HepG2 (cell line): ENCODE measurements around the gene IRAK3. TPM values are rescaled to one million over a fixed set of nuclear protein-coding genes. Genes with fewer than 3 reads are reported as not detected.

ENCODE experiments used
- BRD4 ChIP-seq: sonication (generic); formaldehyde crosslinking; IDR thresholded peaks from 2 replicates; pipeline ENCODE4 v1.4.0; 2020; ENCODE audit warnings: missing genetic modification reagents
- ELF1 ChIP-seq: sonication (generic); formaldehyde crosslinking; IDR thresholded peaks from 2 replicates; pipeline ENCODE4 v1.4.0; 2020; ENCODE audit warnings: missing genetic modification reagents
- ELF4 ChIP-seq: sonication (generic); formaldehyde crosslinking; IDR thresholded peaks from 2 replicates; pipeline ENCODE4 v1.5.0; 2020; ENCODE audit warnings: missing genetic modification reagents, mild to moderate bottlenecking, moderate library complexity, borderline replicate concordance
- FOXO1 ChIP-seq: sonication (generic); formaldehyde crosslinking; IDR thresholded peaks from 2 replicates; pipeline ENCODE4 v1.4.0; 2020; ENCODE audit warnings: missing genetic modification reagents
- KAT8 ChIP-seq: IDR thresholded peaks from 2 replicates; pipeline ENCODE4 v1.6.1; 2016; ENCODE audit warnings: missing genetic modification reagents, missing compliant biosample characterization
- MTA1 ChIP-seq: sonication (generic); formaldehyde crosslinking; IDR thresholded peaks from 2 replicates; pipeline ENCODE4 v1.4.0; 2020; ENCODE audit warnings: missing genetic modification reagents, mild to moderate bottlenecking, borderline replicate concordance
- MYC ChIP-seq: sonication (generic); formaldehyde crosslinking; IDR thresholded peaks from 2 replicates; pipeline ENCODE4 v1.9.0; 2021; ENCODE audit warnings: missing genetic modification reagents, borderline replicate concordance
- NCOA2 ChIP-seq: sonication (generic); formaldehyde crosslinking; IDR thresholded peaks from 2 replicates; pipeline ENCODE4 v1.8.0; 2022; ENCODE audit warnings: inconsistent platforms
- NFKB2 ChIP-seq: sonication (generic); formaldehyde crosslinking; IDR thresholded peaks from 2 replicates; pipeline ENCODE4 v1.4.0; 2020; ENCODE audit warnings: missing genetic modification reagents, borderline replicate concordance
- NKX3-1 ChIP-seq: sonication (generic); formaldehyde crosslinking; IDR thresholded peaks from 2 replicates; pipeline ENCODE4 v1.5.0; 2020; ENCODE audit warnings: missing genetic modification reagents
- POGZ ChIP-seq: sonication (generic); formaldehyde crosslinking; IDR thresholded peaks from 2 replicates; pipeline ENCODE4 v1.4.0; 2020; ENCODE audit warnings: mild to moderate bottlenecking, missing genetic modification reagents
- TOPORS ChIP-seq: sonication (generic); formaldehyde crosslinking; IDR thresholded peaks from 2 replicates; pipeline ENCODE4 v1.8.0; 2023; ENCODE audit warnings: mild to moderate bottlenecking, missing genetic modification reagents
- ZFP36L1 ChIP-seq: sonication (generic); formaldehyde crosslinking; IDR thresholded peaks from 2 replicates; pipeline ENCODE4 v1.8.0; 2022; ENCODE audit warnings: mild to moderate bottlenecking, missing genetic modification reagents, moderate library complexity
- ZFY ChIP-seq: sonication (generic); formaldehyde crosslinking; IDR thresholded peaks from 2 replicates; pipeline ENCODE4 v1.4.0; 2020; ENCODE audit warnings: missing genetic modification reagents
- ZNF766 ChIP-seq: sonication (generic); formaldehyde crosslinking; IDR thresholded peaks from 2 replicates; pipeline ENCODE4 v1.5.0; 2020; ENCODE audit warnings: missing genetic modification reagents, borderline replicate concordance
- ZNF83 ChIP-seq: sonication (generic); formaldehyde crosslinking; IDR thresholded peaks from 2 replicates; pipeline ENCODE4 v1.4.0; 2020; ENCODE audit warnings: missing genetic modification reagents, mild to moderate bottlenecking, borderline replicate concordance
- ZSCAN31 ChIP-seq: sonication (generic); formaldehyde crosslinking; IDR thresholded peaks from 2 replicates; pipeline ENCODE4 v1.5.0; 2020; ENCODE audit warnings: low read depth, mild to moderate bottlenecking, missing genetic modification reagents
- polyA plus RNA-seq, 8 experiments: library from polyadenylated mRNA; depleted of rRNA in 3 of 8; stranded (reverse) in 7 of 8; unstranded in 1 of 8; fragments of >200 nt; fragmentation: Illumina TruSeq in 4 of 8; extraction: Trizol in 4 of 8; gene quantifications; 2 replicates each; pipeline versions ENCODE4 v1.2.1 to v1.2.3, GENCODE V29; 2011 to 2016; ENCODE audit warnings: low read depth in 4 of 8, missing spikeins in 1 of 8, mixed read lengths in 1 of 8; ENCODE audit not compliant: insufficient read depth in 1 of 8
- total RNA-seq, 5 experiments: library from RNA; depleted of rRNA; stranded (reverse); fragments of >200 nt; fragmentation: Illumina TruSeq; extraction: Trizol; gene quantifications; 2 replicates each; pipeline ENCODE4 v1.2.3, GENCODE V29; 2016; ENCODE audit warnings: low read depth in 1 of 5
- TF ChIP-seq, protein P1 (sequence below): sonication (generic); formaldehyde crosslinking; IDR thresholded peaks from 2 replicates; pipeline ENCODE4 v1.4.0; 2020; ENCODE audit warnings: missing genetic modification reagents, borderline replicate concordance
- TF ChIP-seq, protein P2 (sequence below): sonication (generic); IDR thresholded peaks from 2 replicates; pipeline ENCODE4 v1.6.1; 2016; ENCODE audit warnings: low read depth, borderline replicate concordance
- TF ChIP-seq, protein P3 (sequence below): IDR thresholded peaks from 2 replicates; pipeline ENCODE4 v1.6.1; 2018; ENCODE audit warnings: missing genetic modification reagents, mild to moderate bottlenecking, missing compliant biosample characterization

IRAK3 gene
- total and polyA plus RNA-seq, 2 of the 13 experiments (the other 11 are each of a cell fraction or from before 2014, with no cell fraction given): 0.01 TPM; not detected in 1

DNA sequence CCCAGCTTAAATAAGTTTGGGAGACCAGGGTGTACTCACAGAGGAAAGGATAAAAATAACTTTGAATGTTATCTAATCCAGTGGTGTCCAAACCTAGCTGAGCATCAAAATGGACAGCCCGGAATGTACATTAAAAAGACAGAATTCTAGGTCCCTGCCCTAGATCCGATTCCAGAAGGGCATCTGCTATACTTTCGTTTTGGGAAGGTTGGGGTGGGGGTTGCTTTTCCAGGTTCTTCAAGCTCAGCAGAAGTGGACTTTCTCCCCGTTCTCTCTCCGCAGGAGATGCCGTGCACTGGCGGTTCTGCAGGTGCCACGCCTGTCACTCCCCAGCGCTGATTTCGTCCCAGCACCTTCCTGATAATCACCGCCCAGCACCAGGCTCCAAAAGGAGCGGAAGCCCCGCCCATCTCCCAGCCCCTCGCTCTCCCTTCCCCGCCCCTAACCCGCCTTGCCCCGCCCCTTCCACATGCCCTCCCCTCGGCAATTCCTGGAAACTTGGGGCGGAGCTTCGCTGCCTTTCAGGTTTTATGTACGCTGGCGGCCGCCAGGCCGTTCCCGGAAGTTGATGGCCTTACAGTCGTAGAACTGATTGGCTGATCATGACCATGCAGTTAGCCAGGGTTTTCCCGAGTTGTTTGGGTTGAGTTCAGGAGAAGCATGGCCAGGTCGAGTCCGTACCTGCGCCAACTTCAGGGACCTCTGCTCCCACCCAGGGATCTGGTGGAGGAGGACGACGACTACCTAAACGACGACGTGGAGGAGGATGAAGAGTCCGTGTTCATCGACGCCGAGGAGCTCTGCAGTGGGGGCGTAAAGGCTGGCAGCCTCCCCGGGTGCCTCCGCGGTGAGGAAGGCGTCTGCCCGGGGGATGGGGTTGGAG lies 113.2 kb downstream of the IRAK3 start, which contains the start of gene HELB (continued):
- TF ChIP-seq, protein P1, sequence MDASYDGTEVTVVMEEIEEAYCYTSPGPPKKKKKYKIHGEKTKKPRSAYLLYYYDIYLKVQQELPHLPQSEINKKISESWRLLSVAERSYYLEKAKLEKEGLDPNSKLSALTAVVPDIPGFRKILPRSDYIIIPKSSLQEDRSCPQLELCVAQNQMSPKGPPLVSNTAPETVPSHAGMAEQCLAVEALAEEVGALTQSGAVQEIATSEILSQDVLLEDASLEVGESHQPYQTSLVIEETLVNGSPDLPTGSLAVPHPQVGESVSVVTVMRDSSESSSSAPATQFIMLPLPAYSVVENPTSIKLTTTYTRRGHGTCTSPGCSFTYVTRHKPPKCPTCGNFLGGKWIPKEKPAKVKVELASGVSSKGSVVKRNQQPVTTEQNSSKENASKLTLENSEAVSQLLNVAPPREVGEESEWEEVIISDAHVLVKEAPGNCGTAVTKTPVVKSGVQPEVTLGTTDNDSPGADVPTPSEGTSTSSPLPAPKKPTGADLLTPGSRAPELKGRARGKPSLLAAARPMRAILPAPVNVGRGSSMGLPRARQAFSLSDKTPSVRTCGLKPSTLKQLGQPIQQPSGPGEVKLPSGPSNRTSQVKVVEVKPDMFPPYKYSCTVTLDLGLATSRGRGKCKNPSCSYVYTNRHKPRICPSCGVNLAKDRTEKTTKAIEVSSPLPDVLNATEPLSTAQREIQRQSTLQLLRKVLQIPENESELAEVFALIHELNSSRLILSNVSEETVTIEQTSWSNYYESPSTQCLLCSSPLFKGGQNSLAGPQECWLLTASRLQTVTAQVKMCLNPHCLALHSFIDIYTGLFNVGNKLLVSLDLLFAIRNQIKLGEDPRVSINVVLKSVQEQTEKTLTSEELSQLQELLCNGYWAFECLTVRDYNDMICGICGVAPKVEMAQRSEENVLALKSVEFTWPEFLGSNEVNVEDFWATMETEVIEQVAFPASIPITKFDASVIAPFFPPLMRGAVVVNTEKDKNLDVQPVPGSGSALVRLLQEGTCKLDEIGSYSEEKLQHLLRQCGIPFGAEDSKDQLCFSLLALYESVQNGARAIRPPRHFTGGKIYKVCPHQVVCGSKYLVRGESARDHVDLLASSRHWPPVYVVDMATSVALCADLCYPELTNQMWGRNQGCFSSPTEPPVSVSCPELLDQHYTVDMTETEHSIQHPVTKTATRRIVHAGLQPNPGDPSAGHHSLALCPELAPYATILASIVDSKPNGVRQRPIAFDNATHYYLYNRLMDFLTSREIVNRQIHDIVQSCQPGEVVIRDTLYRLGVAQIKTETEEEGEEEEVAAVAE (CRISPR knock-in tag): peak; percentile 66; the same call in 1 of the 2 replicates
- TF ChIP-seq ZNF83 (peak; percentile 20; the same call in 1 of the 2 replicates), KAT8 (CRISPR knock-in tag) (peak; percentile 83), NCOA2 (CRISPR knock-in tag) (peak; percentile 40; the same call in 1 of the 2 replicates), MYC (CRISPR knock-in tag) (peak; percentile 81), MTA1 (CRISPR knock-in tag) (0 out of 2 replicates have a peak, but pooled peaks have one; percentile 23), ZSCAN31 (no peak), NKX3-1 (CRISPR knock-in tag) (0 out of 2 replicates have a peak, but pooled peaks have one; percentile 21), ZFY (peak; percentile 68), ZNF766 (CRISPR knock-in tag) (no peak), BRD4 (CRISPR knock-in tag) (peak; percentile 70; the same call in 1 of the 2 replicates), POGZ (CRISPR knock-in tag) (peak; percentile 93), ELF4 (CRISPR knock-in tag) (peak; percentile 78), ELF1 (CRISPR knock-in tag) (peak; percentile 96), TOPORS (CRISPR knock-in tag) (no peak), ZFP36L1 (CRISPR knock-in tag) (0 out of 2 replicates have a peak, but pooled peaks have one; percentile 52), FOXO1 (CRISPR knock-in tag) (peak; percentile 50; the same call in 1 of the 2 replicates), NFKB2 (CRISPR knock-in tag) (peak; percentile 64; the same call in 1 of the 2 replicates)
- TF ChIP-seq, protein P2, sequence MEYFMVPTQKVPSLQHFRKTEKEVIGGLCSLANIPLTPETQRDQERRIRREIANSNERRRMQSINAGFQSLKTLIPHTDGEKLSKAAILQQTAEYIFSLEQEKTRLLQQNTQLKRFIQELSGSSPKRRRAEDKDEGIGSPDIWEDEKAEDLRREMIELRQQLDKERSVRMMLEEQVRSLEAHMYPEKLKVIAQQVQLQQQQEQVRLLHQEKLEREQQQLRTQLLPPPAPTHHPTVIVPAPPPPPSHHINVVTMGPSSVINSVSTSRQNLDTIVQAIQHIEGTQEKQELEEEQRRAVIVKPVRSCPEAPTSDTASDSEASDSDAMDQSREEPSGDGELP: 0 out of 2 replicates have a peak, but pooled peaks have one; percentile 12
- TF ChIP-seq, protein P3, sequence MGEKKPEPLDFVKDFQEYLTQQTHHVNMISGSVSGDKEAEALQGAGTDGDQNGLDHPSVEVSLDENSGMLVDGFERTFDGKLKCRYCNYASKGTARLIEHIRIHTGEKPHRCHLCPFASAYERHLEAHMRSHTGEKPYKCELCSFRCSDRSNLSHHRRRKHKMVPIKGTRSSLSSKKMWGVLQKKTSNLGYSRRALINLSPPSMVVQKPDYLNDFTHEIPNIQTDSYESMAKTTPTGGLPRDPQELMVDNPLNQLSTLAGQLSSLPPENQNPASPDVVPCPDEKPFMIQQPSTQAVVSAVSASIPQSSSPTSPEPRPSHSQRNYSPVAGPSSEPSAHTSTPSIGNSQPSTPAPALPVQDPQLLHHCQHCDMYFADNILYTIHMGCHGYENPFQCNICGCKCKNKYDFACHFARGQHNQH (CRISPR knock-in tag): peak; percentile 71; the same call in 1 of the 2 replicates
